Measurements from ENCODE around the gene SPTBN1.
A peak's percentile ranks its signal among the peaks of the same experiment; 100 is the strongest.

SPTBN1 gene

DNA sequence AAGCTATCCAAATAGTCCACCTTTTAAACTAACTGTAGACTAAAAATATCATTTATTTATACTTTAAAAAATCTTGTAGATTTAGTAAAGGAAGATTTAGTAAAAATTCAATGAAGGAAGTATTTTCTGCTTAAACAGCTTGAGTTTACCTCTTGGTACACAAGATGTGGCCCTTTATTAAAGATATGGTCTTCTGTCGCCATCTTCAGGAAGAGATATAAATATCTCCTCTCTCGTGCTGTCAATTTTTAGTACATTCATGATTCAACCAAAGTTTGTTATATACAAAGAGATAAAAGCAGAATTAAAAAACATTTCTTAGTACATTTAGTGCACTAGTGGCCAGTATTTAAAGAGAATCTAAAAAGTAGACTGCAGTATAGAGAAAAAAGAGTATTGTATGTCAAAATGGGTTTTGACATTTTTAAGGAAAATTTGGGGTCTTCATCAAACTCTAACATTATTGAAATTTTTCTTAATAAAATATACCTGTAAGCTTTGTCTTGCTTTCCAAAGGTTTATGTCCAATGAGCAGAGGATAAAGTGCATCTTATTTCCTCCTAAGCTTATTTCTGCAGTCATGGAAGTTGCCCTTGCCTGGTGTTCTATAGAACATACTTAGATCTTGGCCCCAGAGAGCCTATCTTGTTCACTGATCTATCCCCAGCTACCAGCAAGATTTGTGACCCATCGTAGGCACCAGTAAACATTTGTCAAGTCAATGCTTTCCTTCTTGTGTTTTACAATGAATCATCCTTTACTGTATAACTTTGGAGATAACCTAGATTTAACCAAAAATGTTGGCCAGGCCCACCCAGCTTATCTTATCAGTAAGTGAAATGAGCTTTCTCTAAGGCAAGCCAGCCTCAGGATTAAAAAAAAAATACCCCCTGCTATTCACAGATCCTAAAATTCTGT is 248.8 kb downstream of the SPTBN1 start:
- TF ChIP-seq, protein P1, sequence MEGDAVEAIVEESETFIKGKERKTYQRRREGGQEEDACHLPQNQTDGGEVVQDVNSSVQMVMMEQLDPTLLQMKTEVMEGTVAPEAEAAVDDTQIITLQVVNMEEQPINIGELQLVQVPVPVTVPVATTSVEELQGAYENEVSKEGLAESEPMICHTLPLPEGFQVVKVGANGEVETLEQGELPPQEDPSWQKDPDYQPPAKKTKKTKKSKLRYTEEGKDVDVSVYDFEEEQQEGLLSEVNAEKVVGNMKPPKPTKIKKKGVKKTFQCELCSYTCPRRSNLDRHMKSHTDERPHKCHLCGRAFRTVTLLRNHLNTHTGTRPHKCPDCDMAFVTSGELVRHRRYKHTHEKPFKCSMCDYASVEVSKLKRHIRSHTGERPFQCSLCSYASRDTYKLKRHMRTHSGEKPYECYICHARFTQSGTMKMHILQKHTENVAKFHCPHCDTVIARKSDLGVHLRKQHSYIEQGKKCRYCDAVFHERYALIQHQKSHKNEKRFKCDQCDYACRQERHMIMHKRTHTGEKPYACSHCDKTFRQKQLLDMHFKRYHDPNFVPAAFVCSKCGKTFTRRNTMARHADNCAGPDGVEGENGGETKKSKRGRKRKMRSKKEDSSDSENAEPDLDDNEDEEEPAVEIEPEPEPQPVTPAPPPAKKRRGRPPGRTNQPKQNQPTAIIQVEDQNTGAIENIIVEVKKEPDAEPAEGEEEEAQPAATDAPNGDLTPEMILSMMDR (conservative IDR thresholded peaks at IDR 0.05), result peak; percentile 60
- no peak for TF ChIP-seq ZFX (IDR thresholded peaks at IDR 0.05)

DNA sequence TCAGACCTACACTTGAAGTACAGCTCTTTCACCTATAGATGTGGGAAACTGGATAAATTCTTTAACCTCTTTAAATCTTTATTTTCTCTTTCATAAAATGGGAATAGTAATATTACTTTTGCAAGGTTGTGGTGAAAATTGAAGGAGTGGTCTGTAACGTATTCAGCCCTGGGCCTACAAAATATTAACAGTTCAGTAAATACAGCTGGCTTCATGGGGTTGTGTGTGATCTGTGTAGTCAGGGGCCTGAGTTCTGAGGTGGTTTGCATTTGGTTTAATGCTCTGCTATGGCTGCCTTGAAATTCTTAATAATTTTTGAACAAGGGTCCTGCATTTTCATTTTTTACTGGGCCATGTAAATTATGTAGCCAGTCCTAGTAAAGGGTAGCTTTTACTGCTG is 250.5 kb downstream of the SPTBN1 start:
- no peak overlapping the region for H3K27ac ChIP-seq
- TF ChIP-seq, protein P1 (conservative IDR thresholded peaks at IDR 0.05), result no peak
- no peak for TF ChIP-seq ZFX (IDR thresholded peaks at IDR 0.05)

More for the DNA sequence above, 248.8 kb downstream of the SPTBN1 start:
- no peak overlapping the region for H3K27ac ChIP-seq

DNA sequence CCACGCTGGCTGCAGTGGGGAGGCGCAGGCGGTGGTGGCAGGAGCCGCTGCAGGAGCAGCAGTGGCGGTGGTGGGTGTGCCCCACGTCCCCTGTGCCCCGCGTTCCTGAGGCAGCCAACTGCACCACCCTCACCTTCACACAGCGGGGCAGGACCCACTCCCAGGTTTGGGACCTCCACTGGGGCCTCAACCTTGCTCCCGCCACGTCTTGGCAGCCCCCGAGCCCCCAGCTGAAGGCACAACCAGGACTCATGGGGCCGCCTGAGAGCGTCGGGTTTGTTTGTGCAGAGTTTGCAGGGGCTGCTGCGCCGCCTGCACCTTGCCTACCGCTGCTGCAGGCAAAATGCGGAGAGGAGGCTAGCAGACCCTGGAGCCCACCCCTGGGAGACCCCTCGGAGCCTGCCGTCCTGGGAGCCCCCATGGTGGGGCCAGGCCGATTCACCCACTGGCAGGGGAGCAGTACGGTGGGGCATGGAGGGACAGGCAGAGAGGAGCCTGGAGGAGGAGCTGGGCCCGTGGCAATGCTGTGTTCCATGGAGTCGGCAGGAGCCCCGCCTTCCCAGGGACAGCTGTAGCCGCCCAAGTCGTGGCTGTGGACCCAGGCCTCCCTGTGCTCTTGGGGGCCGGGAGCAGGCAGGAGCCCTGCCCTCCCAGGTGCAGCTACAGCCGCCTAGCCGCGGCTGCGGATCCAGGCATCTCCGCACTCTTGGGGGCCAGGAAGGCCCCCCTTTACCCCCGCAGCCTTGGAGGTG is 252.6 kb downstream of the SPTBN1 start:
- no peak overlapping the region for H3K27ac ChIP-seq
- TF ChIP-seq, protein P1 (conservative IDR thresholded peaks at IDR 0.05), result no peak
- no peak for TF ChIP-seq ZFX (IDR thresholded peaks at IDR 0.05)

DNA sequence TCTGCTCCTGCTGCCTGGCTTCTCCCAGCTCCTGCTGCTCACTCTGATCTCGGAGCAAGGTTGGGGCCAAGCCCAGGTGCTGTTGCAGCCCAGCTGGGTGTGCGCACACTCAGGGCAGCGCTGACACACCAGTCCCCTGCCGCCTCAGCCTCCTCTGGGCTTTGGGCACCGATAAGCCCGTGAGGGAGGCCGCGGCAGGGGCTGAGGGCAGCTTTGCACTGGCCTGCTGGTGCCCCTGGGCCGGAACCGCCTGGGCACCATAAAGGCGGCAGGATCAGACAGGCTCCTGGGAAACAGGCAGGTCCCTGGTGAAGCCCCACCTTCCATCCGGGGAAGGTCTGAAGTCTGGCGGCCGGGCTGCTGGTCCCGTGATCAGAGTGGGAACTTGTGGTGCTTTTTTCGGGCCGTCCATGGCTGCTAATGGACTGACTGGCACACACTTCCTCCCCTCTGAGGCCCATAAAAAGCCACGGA is 253.2 kb downstream of the SPTBN1 start:
- TF ChIP-seq, protein P1 (conservative IDR thresholded peaks at IDR 0.05), result no peak
- TF ChIP-seq ZFX (IDR thresholded peaks at IDR 0.05), result no peak
- no peak overlapping the region for H3K27ac ChIP-seq

DNA sequence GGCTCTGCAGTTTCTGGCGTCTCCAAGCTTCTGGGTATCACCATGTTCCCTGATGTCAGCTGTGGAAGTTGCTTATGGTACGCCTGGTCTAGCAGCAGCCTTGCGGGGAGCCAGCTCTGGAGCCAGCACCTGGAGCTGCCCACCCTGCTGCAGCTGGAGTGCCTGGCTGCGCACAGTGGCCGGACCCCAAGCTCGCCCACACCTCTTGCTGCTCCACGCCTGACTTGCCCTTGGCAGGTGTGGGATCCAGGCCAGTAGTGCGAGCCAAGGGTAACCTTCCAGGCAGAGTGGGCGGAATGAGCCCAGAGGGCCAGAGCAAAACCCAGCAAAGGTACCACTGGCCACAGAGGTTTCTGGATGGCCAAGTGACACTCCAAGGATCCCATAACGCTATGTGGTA is 254.1 kb downstream of the SPTBN1 start:
- TF ChIP-seq ZFX (IDR thresholded peaks at IDR 0.05), result no peak
- TF ChIP-seq, protein P1 (conservative IDR thresholded peaks at IDR 0.05), result no peak
- no peak overlapping the region for H3K27ac ChIP-seq

DNA sequence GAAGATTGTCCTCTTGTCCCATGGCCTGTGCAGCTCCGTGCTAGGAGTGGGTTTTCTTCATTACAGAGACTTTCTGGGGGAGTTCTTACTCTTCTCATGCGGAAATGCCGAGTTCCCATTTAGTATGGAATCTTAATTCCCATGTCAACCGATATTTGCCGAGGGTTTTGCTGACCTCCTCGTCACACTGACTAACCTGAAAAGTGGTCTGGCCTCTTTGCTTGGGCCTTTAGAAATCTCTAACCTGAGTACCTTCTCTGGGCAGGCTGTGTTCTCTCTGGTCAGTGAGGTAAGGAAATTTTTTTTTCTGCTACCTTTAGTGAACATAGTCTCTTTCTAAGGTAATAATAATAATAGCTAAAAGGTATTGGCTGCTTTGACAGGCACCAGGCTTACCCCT is 256.4 kb downstream of the SPTBN1 start:
- H3K27ac ChIP-seq, result no peak overlapping the region
- no peak for TF ChIP-seq ZFX (IDR thresholded peaks at IDR 0.05)
- TF ChIP-seq, protein P1 (conservative IDR thresholded peaks at IDR 0.05), result no peak

DNA sequence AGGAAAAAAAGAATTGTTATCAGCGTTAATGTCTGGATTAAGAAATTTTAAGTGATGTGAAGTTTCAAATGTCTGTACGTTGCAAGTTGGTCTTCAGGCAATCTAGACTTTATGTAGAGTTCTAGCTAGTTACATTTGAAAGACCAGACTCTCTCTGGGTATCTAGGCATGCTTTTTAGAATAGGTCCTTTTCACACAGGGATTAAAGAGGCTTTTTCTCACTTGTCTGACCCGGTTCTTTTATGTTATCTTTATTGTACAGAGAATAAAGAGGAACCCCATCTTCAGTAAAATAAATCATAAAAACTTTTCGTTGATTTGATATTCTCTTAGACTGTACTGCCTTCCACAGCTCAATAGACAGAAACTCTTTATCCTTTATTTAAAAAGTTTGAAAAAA is 258.9 kb downstream of the SPTBN1 start:
- no peak overlapping the region for H3K27ac ChIP-seq
- TF ChIP-seq ZFX (IDR thresholded peaks at IDR 0.05), result no peak
- TF ChIP-seq, protein P1 (conservative IDR thresholded peaks at IDR 0.05), result no peak

Data from C4-2B (cell line).